CD4-positive, alpha-beta T cell treated with Interleukin-6 at 100 ng/mL for 8 hours (primary cell): ENCODE data around the gene SEMA3B.
A peak's percentile ranks its signal among the peaks of the same experiment; 100 is the strongest.
"Not testable (repeated sequence)": the region's sequence is repeated elsewhere in the genome, so short reads cannot be mapped to it uniquely, and the experiment has no call there.

Experiments
- DNase-seq: peaks from one replicate; pipeline ENCODE4 v3.0.0-alpha.2; 2020; ENCODE audit warnings: mixed read lengths, low spot score

The SEMA3B gene

DNA sequence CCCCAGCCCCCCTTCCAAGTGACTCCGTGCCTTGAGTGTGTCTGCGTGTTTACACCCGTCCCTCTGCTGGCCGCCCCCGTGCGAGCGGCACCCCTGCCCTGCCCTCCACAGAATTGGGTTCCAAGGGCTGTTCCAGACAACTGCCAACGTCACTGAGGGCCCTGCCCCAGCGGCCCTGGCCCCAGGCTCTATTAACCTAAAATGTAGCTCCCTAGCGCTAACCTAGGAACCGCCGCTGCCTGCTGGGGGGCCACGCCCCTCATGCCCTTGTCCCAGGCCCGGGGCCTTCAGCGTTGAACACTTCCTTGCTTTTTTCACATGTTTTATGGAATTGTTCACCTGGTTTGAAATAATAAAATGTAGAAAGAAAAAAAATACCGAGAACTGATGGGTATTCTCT lies 10.0 kb upstream of the SEMA3B start:
- no peak for DNase-seq

DNA sequence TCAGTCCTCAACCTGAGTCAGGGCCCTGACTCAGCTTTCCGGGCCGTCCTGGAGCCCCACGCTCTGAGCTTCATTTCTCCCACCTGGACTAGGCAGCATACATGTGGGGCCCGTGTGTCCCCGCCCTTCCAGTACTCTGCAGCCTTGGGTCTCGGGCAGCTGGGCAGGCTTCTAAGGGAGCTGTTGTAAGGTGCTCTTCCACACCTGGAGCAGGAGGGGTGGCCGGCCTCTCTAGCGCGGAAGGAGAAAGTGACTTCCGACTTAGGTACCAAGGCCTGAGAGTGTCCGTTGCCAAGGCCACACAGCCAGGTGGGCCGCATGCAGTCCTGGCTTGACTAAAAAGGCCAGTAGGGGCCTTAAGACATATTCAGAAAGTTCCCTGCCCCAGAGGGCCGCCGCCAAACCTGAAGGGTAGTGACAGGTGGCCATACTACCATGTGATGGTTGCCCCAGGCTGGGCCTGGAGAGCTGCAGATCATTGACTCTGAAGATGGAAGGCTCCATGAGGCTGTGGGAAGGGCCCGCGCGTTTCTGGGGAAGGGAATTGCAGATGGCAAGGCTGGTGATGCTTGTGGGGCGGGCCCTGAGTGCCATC lies 9.4 kb upstream of the SEMA3B start:
- DNase-seq = no peak

DNA sequence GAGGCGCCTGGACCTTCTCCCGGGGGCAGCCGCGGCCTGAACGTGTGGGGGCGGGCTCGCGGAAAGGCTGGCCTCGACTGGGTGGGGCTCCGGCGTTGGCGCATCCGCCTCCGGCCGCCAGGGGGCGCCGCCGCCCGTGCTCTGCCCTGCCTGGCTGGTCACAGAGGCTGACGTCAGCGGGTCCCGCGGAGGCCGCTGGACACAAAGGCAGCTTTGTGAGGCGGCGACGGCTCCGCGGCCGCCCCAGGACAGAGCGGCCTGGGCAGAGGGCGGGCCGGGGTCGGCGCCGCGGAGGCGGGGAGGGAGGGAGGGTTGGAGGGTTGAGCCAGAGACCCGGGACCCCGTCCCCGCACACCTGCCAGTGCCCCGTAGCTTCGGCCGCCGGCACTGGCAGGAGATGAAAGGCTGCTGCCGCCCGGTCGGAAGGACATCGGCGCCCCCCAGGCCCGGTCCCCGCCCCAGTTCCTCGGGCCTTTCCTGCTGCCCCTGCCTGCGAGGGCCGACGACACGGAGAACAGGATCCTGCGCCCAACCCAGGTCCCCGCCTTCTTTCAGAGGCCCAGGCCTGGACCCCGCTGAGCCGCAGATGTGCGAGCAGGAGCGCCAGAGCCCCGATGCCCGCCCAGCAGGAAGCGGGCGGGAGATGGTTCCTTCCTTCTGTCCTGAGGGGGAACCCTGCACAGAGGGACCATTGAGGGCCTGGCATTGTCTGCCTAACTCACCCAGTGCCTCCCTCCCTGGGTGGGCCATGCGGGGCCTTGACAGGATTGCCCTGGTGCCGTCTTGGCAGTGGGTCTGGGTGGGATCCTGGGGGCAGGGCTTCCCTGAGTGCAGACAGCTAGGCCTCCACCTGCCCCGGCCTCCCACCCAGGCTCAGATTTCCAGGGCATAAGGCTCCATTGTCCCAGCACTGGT lies 8.7 kb upstream of the SEMA3B start:
- DNase-seq = peak; percentile 78

DNA sequence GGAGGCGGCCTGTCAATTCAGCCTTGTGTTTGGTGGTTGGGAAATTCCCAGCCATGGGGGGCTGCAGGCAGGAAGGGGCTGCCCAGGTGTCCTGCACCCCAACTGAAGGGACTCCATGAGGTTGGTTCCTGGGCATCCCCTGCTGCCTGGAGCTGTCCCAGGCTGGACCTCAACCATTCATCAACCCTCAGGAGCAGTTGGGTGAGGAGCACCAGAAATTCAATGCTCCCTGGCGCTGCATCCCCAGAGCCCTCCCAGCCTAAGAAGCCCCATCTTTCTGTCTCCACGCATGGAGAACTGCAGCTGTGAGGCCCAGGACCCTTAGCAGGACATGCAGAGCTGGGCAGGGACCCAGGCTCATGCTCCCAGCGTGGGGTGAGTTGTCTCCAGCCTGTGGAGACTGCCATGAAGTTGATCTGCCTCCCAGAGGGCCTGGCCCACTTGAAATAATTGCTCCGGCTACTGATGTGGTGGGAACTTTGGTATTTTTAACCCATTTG lies 8.0 kb upstream of the SEMA3B start:
- no peak for DNase-seq

DNA sequence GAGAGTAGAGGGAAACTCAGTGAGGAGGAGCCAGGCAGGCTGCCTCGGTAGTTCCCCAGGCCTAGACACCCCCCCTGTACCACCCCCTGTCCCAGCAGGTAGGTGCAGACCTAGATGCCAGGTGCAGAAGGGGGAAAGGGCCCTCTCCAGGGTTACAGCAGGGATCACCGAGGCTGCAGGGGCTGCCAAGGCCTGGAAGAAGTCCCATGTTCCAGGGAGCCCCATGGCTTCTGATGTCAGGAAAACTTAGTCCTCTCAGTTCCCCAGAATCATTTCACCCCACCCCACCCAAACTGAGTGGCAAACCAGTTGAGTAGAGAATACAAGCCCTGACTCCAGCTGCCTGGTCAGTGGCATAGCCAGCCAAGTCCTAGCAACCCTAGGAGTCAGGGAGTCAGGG lies 7.4 kb upstream of the SEMA3B start:
- DNase-seq = no peak

DNA sequence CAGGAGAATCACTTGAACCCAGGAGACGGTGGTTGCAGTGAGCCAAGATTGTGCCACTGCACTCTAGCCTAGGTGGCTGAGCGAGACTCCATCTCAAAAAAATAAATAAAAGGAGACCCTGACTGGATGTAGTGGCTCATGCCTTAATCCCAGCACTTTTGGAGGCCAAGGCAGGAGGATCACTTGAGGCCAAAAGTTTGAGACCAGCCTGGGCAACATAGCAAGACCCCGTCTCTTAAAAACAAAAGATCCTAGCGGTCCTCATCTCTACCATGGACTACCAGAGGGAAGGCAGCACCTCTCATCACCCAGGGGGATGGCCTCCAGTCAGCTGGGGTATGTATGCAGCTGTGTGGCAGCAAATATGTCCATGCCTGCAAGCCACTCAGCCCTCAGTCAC lies 6.7 kb upstream of the SEMA3B start:
- not testable (repeated sequence) for DNase-seq

DNA sequence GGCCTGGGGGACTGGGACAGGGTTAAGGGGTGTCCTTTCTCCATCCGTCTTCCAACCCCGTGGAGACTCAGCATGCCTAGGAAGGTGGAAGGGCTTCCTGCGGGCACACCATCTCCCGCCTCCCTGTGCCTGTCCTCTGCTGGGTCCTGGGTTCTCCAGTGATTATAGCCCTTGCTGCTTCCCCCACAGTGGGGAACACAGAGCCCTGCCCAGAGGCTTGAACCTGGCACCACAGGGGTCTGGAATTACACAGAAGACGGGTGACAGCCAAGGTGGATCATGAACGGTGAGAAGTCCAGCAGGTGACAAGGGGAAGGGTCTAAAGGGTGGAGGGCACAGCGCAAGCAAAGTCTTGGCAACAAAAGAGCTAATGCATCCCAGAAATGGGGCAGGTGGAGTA lies 6.2 kb upstream of the SEMA3B start:
- DNase-seq = no peak

DNA sequence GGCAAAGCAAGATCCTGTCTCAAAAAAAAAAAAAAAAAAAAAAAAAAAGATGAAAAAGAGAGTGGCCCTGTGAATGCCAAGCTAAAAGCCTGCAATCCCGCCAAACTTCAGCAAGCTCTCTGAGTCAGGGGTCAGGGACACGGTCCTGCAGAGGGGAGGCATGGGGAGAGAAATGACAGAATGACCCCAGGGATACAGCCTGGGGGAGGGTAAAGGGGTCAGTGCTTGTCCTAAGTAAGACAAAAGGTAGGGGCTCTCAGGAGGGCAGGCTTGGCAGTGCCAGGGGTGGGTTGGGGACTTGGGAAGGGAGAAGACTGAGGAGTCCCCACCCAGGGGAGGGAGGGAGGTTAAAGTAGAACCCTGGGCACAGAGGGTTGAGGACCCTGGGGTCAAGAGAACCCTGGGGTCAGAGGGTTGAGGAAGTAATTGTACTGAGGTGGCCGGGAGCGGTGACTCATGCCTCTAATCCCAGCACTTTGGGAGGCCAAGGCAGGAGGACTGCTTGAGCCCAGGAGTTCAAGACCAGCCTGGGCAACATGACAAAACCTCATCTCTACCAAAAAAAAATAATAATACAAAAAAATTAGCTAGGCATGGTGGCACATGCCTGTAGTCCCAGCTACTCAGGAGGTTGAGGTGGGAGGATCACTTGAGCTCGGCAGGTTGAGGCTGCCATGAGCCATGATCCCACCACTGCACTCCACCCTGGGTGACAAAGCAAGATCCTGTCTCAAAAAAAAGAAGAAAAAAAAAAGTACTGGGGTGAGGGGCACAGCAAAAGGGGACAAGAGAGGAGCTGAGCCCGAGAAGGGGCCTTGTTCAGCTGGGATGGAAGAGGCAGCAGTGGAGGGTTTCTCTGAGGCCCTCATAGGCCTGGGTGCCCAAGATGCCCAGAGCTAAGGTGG lies 5.2 kb upstream of the SEMA3B start:
- DNase-seq = no peak

DNA sequence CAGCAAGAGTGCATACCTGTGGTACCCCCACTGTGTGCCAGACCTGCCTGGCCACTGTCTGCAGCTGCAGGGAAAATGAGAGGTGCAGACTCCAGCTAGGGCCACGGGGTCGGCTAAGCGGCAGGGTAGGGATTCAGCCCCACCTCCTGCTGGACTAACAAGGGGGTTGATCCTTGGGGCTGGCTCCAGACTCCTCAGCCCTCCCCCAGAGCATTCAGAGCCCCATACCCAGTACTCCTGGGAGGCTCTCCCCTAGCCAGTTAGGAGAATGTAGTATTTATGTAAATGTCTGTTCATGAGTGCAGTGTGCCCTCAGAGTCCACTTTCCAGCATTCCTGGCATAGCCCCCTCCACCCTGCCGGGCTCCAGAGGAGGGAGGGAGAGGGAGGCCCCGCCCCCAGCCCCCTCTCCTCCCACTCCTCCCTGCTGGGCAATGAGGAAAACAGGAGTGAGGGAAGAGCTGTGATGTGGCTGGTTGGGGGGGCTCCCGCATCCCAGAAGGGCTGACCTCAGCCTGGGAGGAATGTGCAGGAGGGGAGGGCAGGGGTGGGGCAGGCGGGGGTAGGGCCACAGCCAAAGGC lies 4.5 kb upstream of the SEMA3B start:
- no peak for DNase-seq

DNA sequence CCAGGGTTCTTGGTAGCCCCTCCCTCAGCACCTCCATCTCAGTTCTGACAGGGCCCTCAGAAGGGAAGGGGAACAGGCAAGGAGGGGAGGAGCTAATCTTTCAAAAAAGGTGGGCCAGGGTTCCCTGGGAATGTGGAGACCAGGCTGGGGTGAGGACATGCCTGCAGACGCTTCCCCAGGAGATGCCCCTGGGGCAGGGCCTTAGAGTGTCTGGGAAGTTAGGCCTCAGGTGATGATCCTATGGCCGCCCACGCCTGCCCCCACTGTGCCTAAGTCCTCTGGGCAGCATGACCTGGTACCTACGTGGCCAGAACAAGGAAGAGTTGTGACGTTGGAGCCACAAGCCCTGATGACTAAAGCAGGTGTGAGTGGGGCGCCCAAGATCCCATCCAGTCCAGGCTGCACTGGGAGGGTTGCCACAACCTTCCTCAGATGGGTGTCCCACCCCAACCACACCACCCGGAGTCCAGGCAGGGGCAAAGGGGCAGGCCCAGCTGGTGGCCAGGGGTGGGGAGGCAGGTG lies 3.9 kb upstream of the SEMA3B start:
- no peak for DNase-seq

DNA sequence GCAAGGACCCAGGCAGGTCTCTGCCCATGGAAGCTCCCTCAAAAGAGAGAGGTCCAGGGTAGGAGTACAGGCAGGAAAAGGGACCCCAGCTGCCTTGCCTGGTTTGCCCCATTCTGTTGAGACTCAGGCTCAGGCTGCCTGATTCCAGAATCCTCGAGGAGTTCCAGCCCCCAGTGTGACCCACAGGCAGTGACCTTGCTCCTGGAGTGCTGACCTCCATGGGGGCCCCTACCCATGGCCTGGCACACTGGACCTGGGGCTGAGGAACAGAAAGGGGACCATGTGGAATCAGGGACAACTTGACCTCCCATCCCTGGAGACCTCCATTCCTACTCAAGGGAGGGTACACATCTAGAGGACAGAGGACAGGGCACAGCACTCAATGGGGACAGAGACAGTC lies 3.4 kb upstream of the SEMA3B start:
- DNase-seq = no peak

DNA sequence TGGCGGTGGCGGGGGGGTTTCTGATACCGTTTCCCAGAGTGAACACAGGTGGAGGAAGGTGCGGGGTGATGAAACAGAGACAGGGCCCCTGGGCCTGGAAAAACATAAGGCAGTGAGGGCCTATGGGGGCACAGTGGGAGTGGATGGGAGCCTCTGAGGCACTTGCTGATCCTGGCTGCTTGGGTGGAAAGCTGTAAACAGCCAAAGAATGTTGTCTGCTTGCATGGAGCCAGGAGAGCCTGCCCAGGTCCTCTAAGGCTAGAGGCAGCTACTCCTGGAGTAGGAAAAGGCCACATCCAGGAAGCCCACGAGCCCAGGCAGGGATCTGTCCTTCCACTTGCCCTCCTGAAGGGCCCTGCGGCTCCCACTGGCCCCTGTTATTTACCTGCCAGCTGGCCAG lies 2.9 kb upstream of the SEMA3B start:
- no peak for DNase-seq

DNA sequence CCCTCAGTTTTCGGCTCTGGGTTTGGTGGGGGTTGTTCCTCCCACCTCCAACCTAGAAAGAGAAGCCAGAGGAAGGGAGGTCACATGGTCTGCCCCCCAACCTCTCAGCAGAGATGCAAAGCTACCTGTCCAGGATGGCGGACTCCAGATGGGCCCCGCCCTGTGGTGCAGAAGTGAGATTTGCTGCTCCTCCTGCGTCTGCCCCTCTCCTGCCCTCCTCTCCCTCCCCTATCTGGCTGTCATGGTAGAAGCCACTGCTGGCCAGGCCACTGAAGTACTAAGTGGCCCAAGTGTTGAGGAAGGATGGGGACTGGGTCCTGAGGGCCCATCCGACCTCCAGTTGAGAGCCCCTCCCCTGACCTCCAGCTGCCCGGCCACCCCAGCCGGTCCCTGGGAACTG lies 2.1 kb upstream of the SEMA3B start:
- no peak for DNase-seq

DNA sequence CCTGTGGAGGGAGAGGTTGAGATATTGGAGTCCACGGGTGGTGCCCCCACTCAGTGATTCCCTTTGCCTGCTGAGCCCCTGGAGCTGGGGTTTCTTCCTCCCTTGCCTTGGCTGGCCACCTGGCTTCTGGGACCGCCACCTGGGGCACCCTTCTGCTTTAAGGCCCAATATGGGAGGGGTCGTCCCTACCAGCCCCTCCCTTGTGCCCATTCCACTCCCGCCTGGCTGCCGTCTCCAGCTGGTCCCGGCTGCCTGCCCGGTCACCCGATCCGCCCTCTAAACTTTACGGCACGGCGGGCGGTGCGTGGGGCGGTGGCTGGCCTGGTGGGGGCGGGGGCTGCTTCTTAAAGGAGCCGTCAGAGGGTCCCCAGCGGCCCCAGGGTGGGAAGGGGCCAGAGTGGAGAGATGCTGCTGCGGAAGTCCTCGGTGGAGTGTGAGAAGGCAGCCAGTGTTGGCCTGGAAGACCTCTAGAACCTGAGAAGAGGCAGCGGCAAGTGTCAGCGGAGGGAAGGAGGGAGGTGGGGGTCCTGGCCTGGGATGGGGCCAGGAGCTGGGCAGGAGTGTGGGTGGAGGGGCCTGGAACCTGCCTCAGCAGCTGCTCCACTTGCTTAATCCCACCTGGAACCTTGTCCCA lies 1.6 kb upstream of the SEMA3B start:
- no peak for DNase-seq

DNA sequence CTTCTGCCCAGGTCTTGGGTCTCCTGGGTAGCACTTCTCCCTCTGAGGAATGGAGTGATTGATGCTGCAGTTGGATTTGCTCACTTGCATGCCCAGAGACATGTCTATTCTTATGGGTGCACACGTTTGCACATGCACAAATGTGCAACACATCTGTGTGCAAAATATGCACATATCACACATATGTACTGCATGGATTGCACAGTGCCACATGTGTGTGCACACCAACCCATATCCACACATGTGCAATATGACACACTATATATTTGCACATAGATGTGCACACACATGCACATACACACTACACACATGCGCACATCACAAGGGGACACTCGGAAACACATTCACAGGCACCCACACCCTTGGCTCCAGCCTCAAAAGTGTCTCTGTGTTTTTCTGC lies 671 bp upstream of the SEMA3B start:
- DNase-seq = no peak

DNA sequence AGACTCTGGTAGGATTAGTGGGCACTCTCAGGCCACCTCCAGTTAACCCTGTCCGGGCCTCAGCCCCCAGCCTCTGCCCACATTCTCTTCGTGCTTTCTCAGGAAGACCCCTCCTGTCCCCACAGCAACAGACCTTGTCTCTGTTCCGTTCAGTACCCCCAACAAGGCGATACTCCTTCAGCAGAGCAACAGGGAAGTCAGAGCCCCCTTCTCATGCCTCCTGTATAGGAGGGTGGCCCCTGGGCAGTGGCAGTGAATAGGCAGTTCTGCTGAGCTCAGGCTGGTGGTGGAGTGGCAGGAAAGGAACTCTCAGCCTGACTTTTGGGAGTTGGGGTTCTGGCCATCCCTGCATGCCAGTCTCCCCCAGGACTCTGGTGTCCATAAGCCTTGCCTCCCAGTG lies 513 bp downstream of the SEMA3B start:
- no peak for DNase-seq

DNA sequence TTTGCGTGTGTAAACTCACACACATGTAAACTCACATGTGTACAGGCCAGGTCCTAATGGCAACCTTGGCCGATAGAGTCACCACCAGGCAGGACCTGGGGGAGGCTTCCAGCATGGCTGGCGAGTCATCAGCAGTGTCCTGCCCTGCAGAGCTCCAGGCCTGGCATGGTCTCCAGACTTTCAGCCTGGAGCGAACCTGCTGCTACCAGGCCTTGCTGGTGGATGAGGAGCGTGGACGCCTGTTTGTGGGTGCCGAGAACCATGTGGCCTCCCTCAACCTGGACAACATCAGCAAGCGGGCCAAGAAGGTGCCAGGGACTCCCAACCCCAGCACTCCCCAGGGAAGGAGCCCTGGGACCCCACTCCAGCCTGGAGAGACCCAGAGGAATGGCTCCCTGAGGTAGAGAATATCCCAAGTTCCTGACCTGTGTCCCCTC lies 1.0 kb downstream of the SEMA3B start:
- DNase-seq = no peak

DNA sequence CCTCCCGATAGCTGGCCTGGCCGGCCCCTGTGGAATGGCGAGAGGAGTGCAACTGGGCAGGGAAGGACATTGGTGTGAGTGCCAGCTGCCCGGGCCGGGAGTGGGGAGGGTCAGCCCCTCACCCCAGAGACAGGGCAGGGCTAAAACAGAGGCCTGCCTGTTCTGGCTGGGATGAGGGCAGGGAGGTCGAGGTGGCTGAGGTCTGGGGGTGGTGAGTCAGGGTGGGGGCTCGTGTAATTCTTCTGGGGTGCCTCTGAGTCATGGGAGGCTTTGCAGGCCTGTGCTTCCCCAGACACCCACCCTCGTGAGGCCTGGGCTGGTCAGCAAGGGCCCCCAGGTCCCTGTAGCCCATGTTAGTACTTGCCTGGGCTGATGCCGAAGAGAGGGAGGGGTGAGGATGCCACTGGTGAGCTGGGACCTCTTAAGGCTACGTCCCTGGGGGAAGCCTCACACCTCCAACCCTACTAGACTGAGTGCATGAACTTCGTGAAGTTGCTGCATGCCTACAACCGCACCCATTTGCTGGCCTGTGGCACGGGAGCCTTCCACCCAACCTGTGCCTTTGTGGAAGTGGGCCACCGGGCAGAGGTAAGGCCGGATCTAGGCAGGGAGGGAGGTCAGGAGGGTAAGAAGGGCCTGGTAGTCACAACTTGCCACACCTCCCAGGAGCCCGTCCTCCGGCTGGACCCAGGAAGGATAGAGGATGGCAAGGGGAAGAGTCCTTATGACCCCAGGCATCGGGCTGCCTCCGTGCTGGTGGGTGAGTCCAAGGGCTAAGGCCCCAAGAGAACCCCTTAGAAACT lies 1.7 kb downstream of the SEMA3B start:
- DNase-seq = no peak

DNA sequence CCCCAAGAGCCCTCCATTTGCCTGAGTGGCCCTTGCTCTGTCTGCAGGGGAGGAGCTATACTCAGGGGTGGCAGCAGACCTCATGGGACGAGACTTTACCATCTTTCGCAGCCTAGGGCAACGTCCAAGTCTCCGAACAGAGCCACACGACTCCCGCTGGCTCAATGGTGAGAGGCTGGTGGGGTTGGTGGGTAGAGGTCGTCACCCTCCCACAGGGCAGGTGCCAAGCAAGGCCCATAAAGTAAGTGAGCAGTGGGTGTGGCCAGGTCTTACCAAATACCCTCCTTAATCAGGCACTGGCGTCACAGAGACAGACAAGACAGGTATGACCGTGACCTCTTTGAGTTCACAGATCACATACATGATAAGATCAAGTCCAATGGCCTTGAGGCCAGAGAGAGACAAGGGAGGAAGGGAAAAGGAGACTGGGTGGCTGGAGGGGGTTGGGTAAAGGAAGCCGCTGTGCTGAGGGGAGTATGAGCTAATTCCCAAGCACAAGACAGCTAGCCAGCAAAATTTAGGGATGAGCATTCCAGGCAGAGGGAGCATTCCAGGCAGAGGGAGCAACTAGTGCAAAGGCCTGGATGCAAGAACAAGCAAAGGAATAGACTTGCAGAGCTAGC lies 2.5 kb downstream of the SEMA3B start:
- DNase-seq = no peak

DNA sequence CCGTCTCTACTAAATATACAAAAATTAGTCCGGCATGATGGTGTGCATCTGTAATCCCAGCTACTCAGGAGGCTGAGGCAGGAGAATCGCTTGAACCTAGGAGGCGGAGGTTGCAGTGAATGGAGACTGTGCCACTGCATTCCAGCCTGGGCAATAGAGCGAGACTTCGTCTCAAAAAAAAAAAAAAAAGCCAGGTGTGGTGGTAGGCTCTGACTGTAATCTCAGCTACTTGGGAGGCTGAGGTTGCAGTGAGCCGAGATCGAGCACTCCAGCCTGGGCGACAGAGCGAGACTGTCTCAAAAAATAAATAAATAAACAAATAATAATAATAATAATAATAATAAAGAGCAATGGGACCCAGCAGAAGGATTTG lies 3.6 kb downstream of the SEMA3B start:
- not testable (repeated sequence) for DNase-seq
